Fibroblast of pulmonary artery (primary cell): Measurements from ENCODE around the gene HES4.

Source experiments
- DNase-seq: peaks from one replicate; pipeline ENCODE4 v3.0.0-alpha.2; 2010; ENCODE audit warnings: low read depth
- H3K4me3 ChIP-seq: replicated peaks from 2 replicates; pipeline ENCODE4 v1.5.1; 2011; ENCODE audit warnings: low read depth, mild to moderate bottlenecking, control low read depth, low read length, moderate library complexity
- TF ChIP-seq, protein P1 (sequence below): IDR thresholded peaks from 2 replicates; pipeline ENCODE4 v1.5.1; 2011; ENCODE audit warnings: mild to moderate bottlenecking, control low read depth, low read length, inconsistent platforms; ENCODE audit errors: missing control alignments

The HES4 gene

DNA sequence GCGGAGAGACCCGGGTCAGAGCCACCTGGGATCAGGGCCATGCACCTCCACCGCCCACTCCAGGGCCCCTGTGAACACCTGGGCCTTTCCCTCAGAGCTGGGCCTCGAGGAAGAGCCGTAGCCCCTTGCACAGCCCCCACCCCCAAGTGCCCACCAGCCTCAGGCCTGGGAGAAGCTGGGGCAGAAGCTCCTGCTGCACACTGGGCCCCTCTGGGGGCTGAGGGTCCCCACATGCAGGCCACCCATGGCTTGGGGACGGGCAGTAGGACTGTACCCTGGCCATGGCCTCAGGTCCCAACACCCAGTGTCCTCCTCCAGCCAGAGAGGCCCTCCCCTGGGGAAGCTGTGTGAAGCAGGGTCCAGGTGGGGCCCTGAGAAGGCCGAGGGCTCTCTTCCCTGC is 47.3 kb downstream of the HES4 start:
- DNase-seq, result no peak
- H3K4me3 ChIP-seq, result no peak overlapping the region
- TF ChIP-seq, protein P1, sequence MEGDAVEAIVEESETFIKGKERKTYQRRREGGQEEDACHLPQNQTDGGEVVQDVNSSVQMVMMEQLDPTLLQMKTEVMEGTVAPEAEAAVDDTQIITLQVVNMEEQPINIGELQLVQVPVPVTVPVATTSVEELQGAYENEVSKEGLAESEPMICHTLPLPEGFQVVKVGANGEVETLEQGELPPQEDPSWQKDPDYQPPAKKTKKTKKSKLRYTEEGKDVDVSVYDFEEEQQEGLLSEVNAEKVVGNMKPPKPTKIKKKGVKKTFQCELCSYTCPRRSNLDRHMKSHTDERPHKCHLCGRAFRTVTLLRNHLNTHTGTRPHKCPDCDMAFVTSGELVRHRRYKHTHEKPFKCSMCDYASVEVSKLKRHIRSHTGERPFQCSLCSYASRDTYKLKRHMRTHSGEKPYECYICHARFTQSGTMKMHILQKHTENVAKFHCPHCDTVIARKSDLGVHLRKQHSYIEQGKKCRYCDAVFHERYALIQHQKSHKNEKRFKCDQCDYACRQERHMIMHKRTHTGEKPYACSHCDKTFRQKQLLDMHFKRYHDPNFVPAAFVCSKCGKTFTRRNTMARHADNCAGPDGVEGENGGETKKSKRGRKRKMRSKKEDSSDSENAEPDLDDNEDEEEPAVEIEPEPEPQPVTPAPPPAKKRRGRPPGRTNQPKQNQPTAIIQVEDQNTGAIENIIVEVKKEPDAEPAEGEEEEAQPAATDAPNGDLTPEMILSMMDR, result no peak

DNA sequence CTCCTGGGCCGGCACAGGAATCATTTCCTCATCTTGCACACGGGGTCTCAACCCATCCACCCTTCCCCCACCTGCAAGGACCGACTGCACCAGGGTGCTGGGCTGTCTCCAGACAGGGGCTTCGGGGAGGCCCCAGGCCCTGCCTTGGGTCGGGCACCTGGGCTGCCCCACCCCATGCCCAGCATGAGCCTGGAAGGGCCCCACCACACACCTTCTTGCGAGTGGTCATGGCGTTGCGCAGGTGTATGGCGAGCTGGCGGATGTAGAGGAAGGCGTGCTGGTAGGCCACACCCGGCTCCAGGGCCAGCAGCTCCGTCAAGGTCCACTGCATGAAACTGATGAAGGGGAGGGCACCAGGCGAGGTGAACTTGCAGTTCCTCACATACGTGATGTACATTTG is 47.7 kb downstream of the HES4 start:
- no peak for DNase-seq
- TF ChIP-seq, protein P1, result no peak
- H3K4me3 ChIP-seq, result no peak overlapping the region

DNA sequence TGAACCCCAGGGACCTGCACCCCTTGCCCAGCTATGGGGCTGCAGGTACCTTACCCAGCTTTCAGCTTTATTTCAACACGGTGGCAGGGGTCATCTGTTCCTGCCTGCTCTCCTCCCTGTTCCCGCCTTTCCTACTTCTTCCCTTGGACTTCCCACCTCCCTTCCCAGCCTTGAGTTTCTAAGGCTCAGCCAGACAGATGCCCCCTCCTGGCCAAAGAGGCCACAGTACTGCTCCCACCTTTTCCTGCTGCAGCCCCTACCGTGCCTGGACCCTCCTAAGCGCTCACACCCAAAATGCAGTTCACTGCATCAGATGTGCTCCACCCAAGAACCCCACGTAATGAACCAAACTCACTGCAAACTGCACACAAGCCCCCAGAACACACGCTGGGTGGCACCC is 48.5 kb downstream of the HES4 start:
- H3K4me3 ChIP-seq, result no peak overlapping the region
- DNase-seq, result peak; percentile 35
- TF ChIP-seq, protein P1, result peak; percentile 49

DNA sequence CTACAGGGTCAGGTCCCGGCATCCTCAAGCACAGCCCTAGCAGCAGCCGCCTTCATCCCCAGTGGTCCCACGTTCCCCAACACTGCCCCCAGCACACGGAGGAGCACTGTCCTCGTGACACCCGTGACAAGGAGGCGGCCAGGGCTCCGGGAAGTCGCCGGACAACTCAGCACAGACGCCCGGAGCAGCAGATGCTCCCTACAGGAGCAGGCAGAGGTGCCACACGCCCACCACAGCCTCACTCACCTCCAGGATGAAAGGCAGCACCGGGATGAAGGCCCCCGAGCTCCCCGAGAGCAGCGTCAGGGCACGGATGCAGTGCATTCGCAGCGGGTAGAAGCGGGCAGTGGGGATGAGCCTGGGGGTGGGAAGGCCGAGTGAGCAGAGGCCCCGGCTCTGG is 49.0 kb downstream of the HES4 start:
- no peak overlapping the region for H3K4me3 ChIP-seq
- no peak for DNase-seq
- TF ChIP-seq, protein P1, result no peak

DNA sequence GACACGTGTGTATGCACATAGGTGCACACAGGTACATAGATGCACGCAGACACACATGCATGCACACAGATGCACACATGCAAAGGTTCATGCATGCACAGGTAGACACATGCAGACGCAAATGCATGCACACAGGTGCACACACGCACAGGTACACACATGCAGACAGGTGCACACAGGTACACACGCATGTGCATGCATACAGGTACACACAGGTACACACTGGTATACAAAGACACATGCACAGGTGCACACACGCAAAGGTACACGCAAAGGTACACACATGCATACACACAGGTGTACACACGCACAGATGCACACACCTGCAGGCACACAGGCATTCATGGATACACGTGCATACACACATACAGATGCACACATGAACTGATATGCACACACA is 49.6 kb downstream of the HES4 start:
- TF ChIP-seq, protein P1, result no peak
- no peak for DNase-seq
- H3K4me3 ChIP-seq, result no peak overlapping the region
